ENCODE results near the gene SEPTIN11. TPM values are rescaled to one million over a fixed set of nuclear protein-coding genes. Genes with fewer than 3 reads are reported as not detected.

Gene SEPTIN11
- total RNA-seq, 1 experiment from 2014 or later, result 121 TPM

GRCh38 chr4:76931087-76931486 is 18.5 kb upstream of the SEPTIN11 start:
- CTCF ChIA-PET, result no interaction called here

GRCh38 chr4:76931576-76932276 is 17.8 kb upstream of the SEPTIN11 start:
- no TSS peak for BruUV-seq (replicated peaks)
- Histone ChIP-seq H3K27ac (ENCODE audit: low read depth, low read length, poor library complexity, severe bottlenecking) (no peak overlapping the region), H3K36me3 (ENCODE audit: insufficient read depth, low read length, poor library complexity, severe bottlenecking) (no peaks in the 10 kb centered on the region), H3K4me3 (ENCODE audit: low read depth, low read length, poor library complexity, severe bottlenecking) (no peak overlapping the region), H3K27me3 (replicated peaks; ENCODE audit: insufficient read depth, low read depth, low read length, poor library complexity) (no peaks in the 10 kb centered on the region), H3K4me1 (ENCODE audit: insufficient read depth, low read length, poor library complexity, severe bottlenecking) (no peaks in the 10 kb centered on the region), H3K9me3 (ENCODE audit: low read depth, low read length, poor library complexity, severe bottlenecking) (no peaks in the 10 kb centered on the region)
- no peak for DNase-seq (ENCODE audit: low spot score)
- TF ChIP-seq CTCF (conservative IDR thresholded peaks at IDR 0.05; ENCODE audit: low read depth, low read length), result no peak
- TF ChIP-seq EZH2 (IDR thresholded peaks at IDR 0.05; ENCODE audit: borderline replicate concordance, low read depth, low read length, poor library complexity, severe bottlenecking), result no peak
- ChIA-PET POLR2A (ENCODE audit: low non-redundant PET) (no interaction called here), CTCF (no interaction called here)
- intact Hi-C loops (cut with micrococcal nuclease; ENCODE audit: unreplicated experiment), result no loop called here

More at GRCh38 chr4:76931087-76931486, 18.5 kb upstream of the SEPTIN11 start:
- TF ChIP-seq EZH2 (IDR thresholded peaks at IDR 0.05; ENCODE audit: borderline replicate concordance, low read depth, low read length, poor library complexity, severe bottlenecking), result no peak
- DNase-seq (ENCODE audit: low spot score), result no peak
- no peaks in the 10 kb centered on the region for H3K27me3 ChIP-seq (replicated peaks; ENCODE audit: insufficient read depth, low read depth, low read length, poor library complexity)
- POLR2A ChIA-PET (ENCODE audit: low non-redundant PET), result no interaction called here
- BruUV-seq (replicated peaks), result no TSS peak
- no peaks in the 10 kb centered on the region for H3K4me1 ChIP-seq (ENCODE audit: insufficient read depth, low read length, poor library complexity, severe bottlenecking)
- no peak overlapping the region for H3K27ac ChIP-seq (ENCODE audit: low read depth, low read length, poor library complexity, severe bottlenecking)
- no peaks in the 10 kb centered on the region for H3K36me3 ChIP-seq (ENCODE audit: insufficient read depth, low read length, poor library complexity, severe bottlenecking)
- no peaks in the 10 kb centered on the region for H3K9me3 ChIP-seq (ENCODE audit: low read depth, low read length, poor library complexity, severe bottlenecking)
- intact Hi-C loops (cut with micrococcal nuclease; ENCODE audit: unreplicated experiment), result no loop called here
- no peak overlapping the region for H3K4me3 ChIP-seq (ENCODE audit: low read depth, low read length, poor library complexity, severe bottlenecking)

- no peak for TF ChIP-seq CTCF (conservative IDR thresholded peaks at IDR 0.05; ENCODE audit: low read depth, low read length)
- no peak for TF ChIP-seq EZH2 (IDR thresholded peaks at IDR 0.05; ENCODE audit: borderline replicate concordance, low read depth, low read length, poor library complexity, severe bottlenecking)
- Histone ChIP-seq H3K9me3 (ENCODE audit: low read depth, low read length, poor library complexity, severe bottlenecking) (no peaks in the 10 kb centered on the region), H3K36me3 (ENCODE audit: insufficient read depth, low read length, poor library complexity, severe bottlenecking) (no peaks in the 10 kb centered on the region), H3K4me1 (ENCODE audit: insufficient read depth, low read length, poor library complexity, severe bottlenecking) (no peaks in the 10 kb centered on the region), H3K27ac (ENCODE audit: low read depth, low read length, poor library complexity, severe bottlenecking) (no peak overlapping the region), H3K4me3 (ENCODE audit: low read depth, low read length, poor library complexity, severe bottlenecking) (no peak overlapping the region), H3K27me3 (replicated peaks; ENCODE audit: insufficient read depth, low read depth, low read length, poor library complexity) (no peaks in the 10 kb centered on the region)
- POLR2A ChIA-PET (ENCODE audit: low non-redundant PET), result no interaction called here
- intact Hi-C loops (cut with micrococcal nuclease; ENCODE audit: unreplicated experiment), result no loop called here
- no peak for DNase-seq (ENCODE audit: low spot score)
- no TSS peak for BruUV-seq (replicated peaks)
- CTCF ChIA-PET, result no interaction called here
Measured at GRCh38 chr4:76939184-76939583, 10.4 kb upstream of the SEPTIN11 start.

- H3K36me3 ChIP-seq (ENCODE audit: insufficient read depth, low read length, poor library complexity, severe bottlenecking), result no peaks in the 10 kb centered on the region
- DNase-seq (ENCODE audit: low spot score), result no peak
- no peak overlapping the region for H3K4me3 ChIP-seq (ENCODE audit: low read depth, low read length, poor library complexity, severe bottlenecking)
- intact Hi-C loops (cut with micrococcal nuclease; ENCODE audit: unreplicated experiment), result no loop called here
- POLR2A ChIA-PET (ENCODE audit: low non-redundant PET), result no interaction called here
- no TSS peak for BruUV-seq (replicated peaks)
- no peaks in the 10 kb centered on the region for H3K4me1 ChIP-seq (ENCODE audit: insufficient read depth, low read length, poor library complexity, severe bottlenecking)
- H3K27me3 ChIP-seq (replicated peaks; ENCODE audit: insufficient read depth, low read depth, low read length, poor library complexity), result no peaks in the 10 kb centered on the region
- H3K27ac ChIP-seq (ENCODE audit: low read depth, low read length, poor library complexity, severe bottlenecking), result no peak overlapping the region
- no peak for TF ChIP-seq EZH2 (IDR thresholded peaks at IDR 0.05; ENCODE audit: borderline replicate concordance, low read depth, low read length, poor library complexity, severe bottlenecking)
- no peak for TF ChIP-seq CTCF (conservative IDR thresholded peaks at IDR 0.05; ENCODE audit: low read depth, low read length)
- no peaks in the 10 kb centered on the region for H3K9me3 ChIP-seq (ENCODE audit: low read depth, low read length, poor library complexity, severe bottlenecking)
- CTCF ChIA-PET, result no interaction called here
Measured at GRCh38 chr4:76943129-76943620, 6.4 kb upstream of the SEPTIN11 start.
